ENCODE measurements around the gene ATP1A2. TPM values are rescaled to one million over a fixed set of nuclear protein-coding genes. Genes with fewer than 3 reads are reported as not detected.

ATP1A2 gene
- total RNA-seq, 3 donors from 2014 or later = not detected

GRCh38 chr1:160080381-160081100 lies 35.0 kb upstream of the ATP1A2 start:
- Mint-ChIP-seq H3K4me3 (no peak overlapping the region), H3K9me3 (no peaks in the 10 kb centered on the region), H3K4me1 (ENCODE audit: low read depth) (peaks cover 14% of the 10 kb centered on the region), H3K36me3 (ENCODE audit: insufficient read depth) (no peaks in the 10 kb centered on the region), H3K27me3 (ENCODE audit: low read depth) (peaks cover 64% of the 10 kb centered on the region)
- DNase-seq (no peak), ATAC-seq (peak in 1 of 2 donors; percentile 11)

DNA sequence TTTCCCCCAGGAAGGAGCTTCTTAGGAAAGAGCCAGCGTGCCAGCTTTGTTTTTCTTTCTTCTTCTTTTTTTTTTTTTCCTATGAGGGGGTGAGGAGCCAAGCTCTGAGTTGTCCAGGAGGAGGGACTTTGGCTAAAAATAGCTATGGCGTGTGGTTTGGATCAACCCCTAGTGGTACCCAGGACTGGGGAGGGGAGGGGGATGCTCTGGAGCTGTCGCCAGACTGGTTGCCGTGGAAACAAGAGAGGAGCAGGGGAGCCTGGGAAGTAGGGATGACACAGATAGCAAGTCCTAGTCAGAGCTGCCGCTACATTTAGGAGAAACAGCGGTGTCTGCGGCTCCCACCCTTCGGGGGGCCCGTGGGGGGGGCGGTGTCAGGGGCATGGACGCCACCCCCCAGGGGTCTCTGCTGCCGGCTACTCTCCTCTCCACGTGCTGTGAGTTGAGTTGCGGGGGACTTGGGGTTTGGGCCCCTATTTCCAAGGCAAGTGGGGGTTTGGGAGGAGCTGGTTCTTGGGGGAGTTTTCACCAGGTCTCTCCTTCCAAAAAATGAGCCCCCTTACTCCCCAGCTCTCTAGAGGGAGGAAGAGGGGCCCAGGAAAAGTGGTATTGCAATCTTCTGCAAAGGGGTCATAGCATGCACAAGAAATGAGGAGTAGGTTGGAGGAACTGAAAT lies 34.2 kb upstream of the ATP1A2 start, which contains the start of gene KCNJ9:
TSS of gene KCNJ9 (plus strand) at position 278 of the 676 bp plus-strand sequence. CDS start 2,493 bp downstream, outside the sequence.
- H3K36me3 Mint-ChIP-seq (ENCODE audit: insufficient read depth) = no peaks in the 10 kb centered on the region
- H3K4me1 Mint-ChIP-seq (ENCODE audit: low read depth) = peaks cover 15% of the 10 kb centered on the region
- peaks cover 58% of the 10 kb centered on the region for H3K27me3 Mint-ChIP-seq (ENCODE audit: low read depth)
- no peak for ATAC-seq
- no peak for DNase-seq
- H3K4me3 Mint-ChIP-seq = no peak within 1 kb of the TSS
- H3K9me3 Mint-ChIP-seq = no peaks in the 10 kb centered on the region

- ATAC-seq (no peak), DNase-seq (no peak)
- peaks cover 15% of the 10 kb centered on the region for H3K4me1 Mint-ChIP-seq (ENCODE audit: low read depth)
- peaks cover 49% of the 10 kb centered on the region for H3K27me3 Mint-ChIP-seq (ENCODE audit: low read depth)
- no peaks in the 10 kb centered on the region for H3K9me3 Mint-ChIP-seq
- no peak overlapping the region for H3K4me3 Mint-ChIP-seq
- peaks cover 6% of the 10 kb centered on the region for H3K36me3 Mint-ChIP-seq (ENCODE audit: insufficient read depth)
Measured at GRCh38 chr1:160082487-160082886, 33.1 kb upstream of the ATP1A2 start.

GRCh38 chr1:160082926-160083325 lies 32.6 kb upstream of the ATP1A2 start:
- Mint-ChIP-seq H3K36me3 (ENCODE audit: insufficient read depth) (peaks cover 6% of the 10 kb centered on the region), H3K4me3 (peak overlapping the region; percentile 46), H3K27me3 (ENCODE audit: low read depth) (peaks cover 48% of the 10 kb centered on the region), H3K4me1 (ENCODE audit: low read depth) (peaks cover 15% of the 10 kb centered on the region), H3K9me3 (no peaks in the 10 kb centered on the region)
- no peak for ATAC-seq
- DNase-seq = no peak

DNA sequence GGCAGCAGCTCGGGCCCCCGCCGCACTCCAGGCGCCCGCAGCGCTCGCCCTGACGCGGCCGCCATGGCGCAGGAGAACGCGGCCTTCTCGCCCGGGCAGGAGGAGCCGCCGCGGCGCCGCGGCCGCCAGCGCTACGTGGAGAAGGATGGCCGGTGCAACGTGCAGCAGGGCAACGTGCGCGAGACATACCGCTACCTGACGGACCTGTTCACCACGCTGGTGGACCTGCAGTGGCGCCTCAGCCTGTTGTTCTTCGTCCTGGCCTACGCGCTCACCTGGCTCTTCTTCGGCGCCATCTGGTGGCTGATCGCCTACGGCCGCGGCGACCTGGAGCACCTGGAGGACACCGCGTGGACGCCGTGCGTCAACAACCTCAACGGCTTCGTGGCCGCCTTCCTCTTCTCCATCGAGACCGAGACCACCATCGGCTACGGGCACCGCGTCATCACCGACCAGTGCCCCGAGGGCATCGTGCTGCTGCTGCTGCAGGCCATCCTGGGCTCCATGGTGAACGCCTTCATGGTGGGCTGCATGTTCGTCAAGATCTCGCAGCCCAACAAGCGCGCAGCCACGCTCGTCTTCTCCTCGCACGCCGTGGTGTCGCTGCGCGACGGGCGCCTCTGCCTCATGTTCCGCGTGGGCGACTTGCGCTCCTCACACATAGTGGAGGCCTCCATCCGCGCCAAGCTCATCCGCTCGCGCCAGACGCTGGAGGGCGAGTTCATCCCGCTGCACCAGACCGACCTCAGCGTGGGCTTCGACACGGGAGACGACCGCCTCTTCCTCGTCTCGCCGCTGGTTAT lies 31.4 kb upstream of the ATP1A2 start:
- DNase-seq = peak; percentile 74
- H3K4me3 Mint-ChIP-seq = peak overlapping the region; percentile 62
- H3K9me3 Mint-ChIP-seq = no peaks in the 10 kb centered on the region
- ATAC-seq = peak; percentile 82 to 84
- peaks cover 15% of the 10 kb centered on the region for H3K36me3 Mint-ChIP-seq (ENCODE audit: insufficient read depth)
- peaks cover 15% of the 10 kb centered on the region for H3K4me1 Mint-ChIP-seq (ENCODE audit: low read depth)
- peaks cover 40% of the 10 kb centered on the region for H3K27me3 Mint-ChIP-seq (ENCODE audit: low read depth)

- Mint-ChIP-seq H3K9me3 (no peaks in the 10 kb centered on the region), H3K36me3 (ENCODE audit: insufficient read depth) (peaks cover 15% of the 10 kb centered on the region), H3K4me1 (ENCODE audit: low read depth) (peaks cover 14% of the 10 kb centered on the region), H3K27me3 (ENCODE audit: low read depth) (peaks cover 33% of the 10 kb centered on the region), H3K4me3 (no peak overlapping the region)
- DNase-seq (no peak), ATAC-seq (no peak)
Measured at GRCh38 chr1:160084771-160085321, 30.7 kb upstream of the ATP1A2 start.

DNA sequence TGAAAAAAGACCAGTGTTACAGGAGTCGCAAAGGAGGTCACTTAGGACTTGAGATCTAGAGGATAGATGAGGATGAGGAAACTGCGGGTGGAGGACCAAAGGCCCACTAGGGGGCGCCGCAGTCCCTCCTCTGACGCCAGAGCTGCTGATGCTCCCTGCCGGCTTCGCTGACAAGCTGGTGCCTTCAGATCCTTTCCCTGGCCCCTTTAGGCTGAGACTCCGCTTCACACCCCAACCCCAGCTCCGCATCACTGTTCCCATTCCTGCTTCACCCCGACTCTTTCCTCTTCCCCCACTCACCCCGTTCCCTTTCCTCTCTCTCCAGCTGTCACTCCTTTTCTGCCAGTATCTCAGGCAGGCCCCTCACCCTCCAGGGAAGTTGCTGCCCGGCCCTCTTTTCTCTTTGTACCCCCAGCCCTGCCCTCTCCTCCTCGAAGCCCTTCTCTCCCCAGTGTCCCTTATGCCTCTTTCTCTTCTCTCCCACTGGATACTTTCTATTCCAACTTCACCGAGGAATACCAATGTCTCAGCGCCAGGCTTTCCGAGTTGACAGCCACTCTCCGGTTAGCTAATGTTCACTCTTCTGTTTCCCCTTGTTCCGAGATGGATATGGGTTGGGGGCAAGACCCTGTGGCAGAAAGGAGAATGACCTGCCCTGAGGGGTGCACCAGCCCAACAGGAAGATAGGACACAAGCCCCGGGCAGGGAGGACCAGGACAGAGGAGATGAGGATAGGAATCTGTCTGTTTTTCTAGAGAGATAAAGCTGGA lies 29.7 kb upstream of the ATP1A2 start:
- H3K36me3 Mint-ChIP-seq (ENCODE audit: insufficient read depth) = peaks cover 18% of the 10 kb centered on the region
- H3K9me3 Mint-ChIP-seq = no peaks in the 10 kb centered on the region
- H3K27me3 Mint-ChIP-seq (ENCODE audit: low read depth) = peaks cover 23% of the 10 kb centered on the region
- no peak overlapping the region for H3K4me3 Mint-ChIP-seq
- ATAC-seq (peak; percentile 53 to 67), DNase-seq (peak; percentile 77)
- peaks cover 12% of the 10 kb centered on the region for H3K4me1 Mint-ChIP-seq (ENCODE audit: low read depth)

- ATAC-seq (no peak), DNase-seq (no peak)
- Mint-ChIP-seq H3K9me3 (no peaks in the 10 kb centered on the region), H3K4me3 (no peak overlapping the region), H3K27me3 (ENCODE audit: low read depth) (peaks cover 17% of the 10 kb centered on the region), H3K36me3 (ENCODE audit: insufficient read depth) (peaks cover 18% of the 10 kb centered on the region), H3K4me1 (ENCODE audit: low read depth) (peaks cover 12% of the 10 kb centered on the region)
Measured at GRCh38 chr1:160086456-160086892, 29.1 kb upstream of the ATP1A2 start.

GRCh38 chr1:160087118-160087662 lies 28.4 kb upstream of the ATP1A2 start:
- H3K4me3 Mint-ChIP-seq = no peak overlapping the region
- no peak for DNase-seq
- no peaks in the 10 kb centered on the region for H3K9me3 Mint-ChIP-seq
- no peak for ATAC-seq
- peaks cover 11% of the 10 kb centered on the region for H3K27me3 Mint-ChIP-seq (ENCODE audit: low read depth)
- peaks cover 18% of the 10 kb centered on the region for H3K36me3 Mint-ChIP-seq (ENCODE audit: insufficient read depth)
- peaks cover 12% of the 10 kb centered on the region for H3K4me1 Mint-ChIP-seq (ENCODE audit: low read depth)

- H3K36me3 Mint-ChIP-seq (ENCODE audit: insufficient read depth) = peaks cover 24% of the 10 kb centered on the region
- peaks cover 7% of the 10 kb centered on the region for H3K4me1 Mint-ChIP-seq (ENCODE audit: low read depth)
- H3K4me3 Mint-ChIP-seq = no peak overlapping the region
- H3K27me3 Mint-ChIP-seq (ENCODE audit: low read depth) = no peaks in the 10 kb centered on the region
- DNase-seq = no peak
- ATAC-seq = no peak
- no peaks in the 10 kb centered on the region for H3K9me3 Mint-ChIP-seq
Measured at GRCh38 chr1:160089883-160090282, 25.7 kb upstream of the ATP1A2 start.

DNA sequence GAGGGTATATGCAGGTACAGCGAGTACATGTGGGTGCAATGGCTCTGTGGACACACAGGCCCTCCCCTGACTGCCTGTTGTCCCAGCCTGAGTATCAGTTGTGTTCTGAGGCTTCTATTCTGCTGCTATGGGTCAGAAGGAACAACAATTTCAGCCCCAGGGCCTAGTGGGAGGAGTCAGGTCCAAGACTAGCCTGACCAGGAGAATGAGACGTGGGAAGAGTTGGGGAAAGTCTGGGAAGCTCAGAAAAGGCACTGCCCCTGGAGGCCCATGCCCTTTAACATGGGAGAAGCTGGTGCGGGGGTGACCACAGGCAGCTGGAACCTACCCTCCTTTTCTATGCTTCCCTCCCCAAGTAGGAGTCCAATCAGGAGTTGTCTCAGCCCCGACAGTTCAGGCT lies 24.8 kb upstream of the ATP1A2 start:
- Mint-ChIP-seq H3K36me3 (ENCODE audit: insufficient read depth) (peaks cover 24% of the 10 kb centered on the region), H3K9me3 (no peaks in the 10 kb centered on the region), H3K27me3 (ENCODE audit: low read depth) (no peaks in the 10 kb centered on the region)

GRCh38 chr1:160091666-160092223 lies 23.8 kb upstream of the ATP1A2 start:
- Mint-ChIP-seq H3K4me1 (ENCODE audit: low read depth) (peaks cover 19% of the 10 kb centered on the region), H3K4me3 (no peak overlapping the region), H3K36me3 (ENCODE audit: insufficient read depth) (peaks cover 22% of the 10 kb centered on the region), H3K27me3 (ENCODE audit: low read depth) (no peaks in the 10 kb centered on the region), H3K9me3 (no peaks in the 10 kb centered on the region)
- no peak for DNase-seq
- ATAC-seq = no peak

More for the DNA sequence above, 24.8 kb upstream of the ATP1A2 start:
- Mint-ChIP-seq H3K4me1 (ENCODE audit: low read depth) (peaks cover 10% of the 10 kb centered on the region), H3K4me3 (no peak overlapping the region)
- DNase-seq = no peak
- ATAC-seq = no peak

Data from activated T-cell treated with anti-CD3 and anti-CD28 coated beads, Interleukin-2, amount 50 U/mL, for 4 hours (primary cell).